Calu3 (cell line): ENCODE results near the gene CYBRD1. TPM values are rescaled to one million over a fixed set of nuclear protein-coding genes. Genes with fewer than 3 reads are reported as not detected.

Experiments
- Bru-seq: library from RNA; stranded (reverse); fragments of 400-500 nt; gene quantifications from one replicate; lab custom pipeline; 2021; lab: Mats Ljungman, UMichigan
- BruChase-seq, 2 experiments: library from RNA; stranded (reverse); fragments of 400-500 nt; gene quantifications; one replicate each; lab custom pipeline; 2021; lab: Mats Ljungman, UMichigan
- BruUV-seq: library from RNA; stranded (reverse); fragments of 400-500 nt; replicated peaks from 2 replicates; lab custom pipeline; 2021; lab: Mats Ljungman, UMichigan
- CTCF ChIA-PET: fragments of 300-600 bp; sonication (Branson Sonifier 250); formaldehyde crosslinking; loops from one replicate; lab custom pipeline; 2022; ENCODE audit warnings: antibody characterized with exemption; lab: Charles Lee
- DNase-seq: peaks from one replicate; pipeline ENCODE4 v3.0.0; 2022
- H3K27ac Mint-ChIP-seq: one replicate; pipeline ENCODE4 v1.8.0; 2022; ENCODE audit warnings: mixed read lengths; ENCODE audit not compliant: unreplicated experiment
- H3K27me3 Mint-ChIP-seq: one replicate; pipeline ENCODE4 v1.8.0; 2022; ENCODE audit warnings: mixed read lengths; ENCODE audit not compliant: unreplicated experiment
- H3K36me3 Mint-ChIP-seq: one replicate; pipeline ENCODE4 v1.8.0; 2022; ENCODE audit warnings: mild to moderate bottlenecking, moderate library complexity, mixed read lengths; ENCODE audit not compliant: insufficient read depth, unreplicated experiment
- H3K4me1 Mint-ChIP-seq: one replicate; pipeline ENCODE4 v1.8.0; 2022; ENCODE audit warnings: mild to moderate bottlenecking, low read depth, mixed read lengths; ENCODE audit not compliant: unreplicated experiment
- H3K4me3 Mint-ChIP-seq: one replicate; pipeline ENCODE4 v1.8.0; 2022; ENCODE audit warnings: mild to moderate bottlenecking, low read depth, moderate library complexity, mixed read lengths; ENCODE audit not compliant: unreplicated experiment
- H3K9me3 Mint-ChIP-seq: one replicate; pipeline ENCODE4 v1.8.0; 2022; ENCODE audit warnings: low read depth, mixed read lengths; ENCODE audit not compliant: unreplicated experiment
- intact Hi-C: fragments of 100-400 bp; cut with micrococcal nuclease; formaldehyde crosslinking; loops from one replicate; pipeline ENCODE4 v1.10.0; 2022; ENCODE audit not compliant: unreplicated experiment
- long read RNA-seq: library from polyadenylated mRNA; stranded (forward); transcript quantifications from one replicate; pipeline ENCODE4 v2.0.0, GENCODE V29; 2022
- total RNA-seq: library from RNA; stranded (reverse); gene quantifications from 2 replicates; pipeline ENCODE4 v1.2.3, GENCODE V29; 2022
- TF ChIP-seq, protein P1 (sequence below): fragments of 200-600 bp; IDR thresholded peaks from one replicate; pipeline ENCODE4 v1.8.0; 2022; ENCODE audit warnings: antibody characterized with exemption; ENCODE audit not compliant: unreplicated experiment

CYBRD1 gene, protein sequence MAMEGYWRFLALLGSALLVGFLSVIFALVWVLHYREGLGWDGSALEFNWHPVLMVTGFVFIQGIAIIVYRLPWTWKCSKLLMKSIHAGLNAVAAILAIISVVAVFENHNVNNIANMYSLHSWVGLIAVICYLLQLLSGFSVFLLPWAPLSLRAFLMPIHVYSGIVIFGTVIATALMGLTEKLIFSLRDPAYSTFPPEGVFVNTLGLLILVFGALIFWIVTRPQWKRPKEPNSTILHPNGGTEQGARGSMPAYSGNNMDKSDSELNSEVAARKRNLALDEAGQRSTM
- 2.3 and 2.6 TPM in 2 replicates for total RNA-seq
- Bru-seq, nascent RNA = percentile 27 among the genes with signal in this experiment
- BruChase-seq, experiment 1, labeled RNA remaining after a 6-hour chase = percentile 29 among the genes with signal in this experiment
- BruChase-seq, experiment 2, labeled RNA remaining after a 2-hour chase = percentile 29 among the genes with signal in this experiment
- long read RNA-seq, full-length matches to known transcripts = 1 of 1 reads
- long read RNA-seq, partial matches to known transcripts = 0 of 1 reads
- long read RNA-seq, other reads (novel, unspliced or antisense) = 0 of 1 reads

DNA sequence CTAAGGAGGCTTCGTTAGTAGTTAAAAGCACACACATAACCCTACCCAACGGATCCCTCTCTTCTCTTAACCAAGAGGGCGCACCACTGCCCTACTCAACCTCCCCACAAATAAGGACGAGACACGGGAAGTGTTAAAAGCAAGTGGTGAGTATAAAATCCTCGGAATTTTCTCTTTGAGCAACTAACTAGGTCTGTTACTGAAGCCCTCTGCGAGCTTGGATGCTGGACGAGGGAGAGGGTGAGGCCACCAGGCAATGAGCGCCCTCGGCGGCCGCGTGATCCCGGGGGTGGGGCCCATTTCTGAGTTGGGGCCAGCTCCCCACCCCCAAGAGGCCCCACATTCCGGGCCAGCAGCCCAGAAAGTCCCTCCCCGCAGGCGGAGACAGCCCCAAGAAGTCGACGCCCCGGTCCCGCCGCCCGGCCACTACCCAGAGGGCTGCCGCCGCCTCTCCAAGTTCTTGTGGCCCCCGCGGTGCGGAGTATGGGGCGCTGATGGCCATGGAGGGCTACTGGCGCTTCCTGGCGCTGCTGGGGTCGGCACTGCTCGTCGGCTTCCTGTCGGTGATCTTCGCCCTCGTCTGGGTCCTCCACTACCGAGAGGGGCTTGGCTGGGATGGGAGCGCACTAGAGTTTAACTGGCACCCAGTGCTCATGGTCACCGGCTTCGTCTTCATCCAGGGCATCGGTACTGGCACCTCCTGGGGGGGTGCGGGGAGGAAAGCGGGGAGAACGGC is at the start of gene CYBRD1:
CYBRD1 (plus strand) TSS at position 423 of the 736 bp plus-strand sequence; CDS start at position 495, 72 bp downstream.
- Mint-ChIP-seq H3K36me3 (peaks cover 22% of the 10 kb centered on the region), H3K9me3 (no peaks in the 10 kb centered on the region), H3K27me3 (peaks cover 81% of the 10 kb centered on the region), H3K4me3 (peak within 1 kb of the TSS; percentile 78), H3K27ac (no peak within 1 kb of the TSS), H3K4me1 (no peaks in the 10 kb centered on the region)
- TF ChIP-seq, protein P1, sequence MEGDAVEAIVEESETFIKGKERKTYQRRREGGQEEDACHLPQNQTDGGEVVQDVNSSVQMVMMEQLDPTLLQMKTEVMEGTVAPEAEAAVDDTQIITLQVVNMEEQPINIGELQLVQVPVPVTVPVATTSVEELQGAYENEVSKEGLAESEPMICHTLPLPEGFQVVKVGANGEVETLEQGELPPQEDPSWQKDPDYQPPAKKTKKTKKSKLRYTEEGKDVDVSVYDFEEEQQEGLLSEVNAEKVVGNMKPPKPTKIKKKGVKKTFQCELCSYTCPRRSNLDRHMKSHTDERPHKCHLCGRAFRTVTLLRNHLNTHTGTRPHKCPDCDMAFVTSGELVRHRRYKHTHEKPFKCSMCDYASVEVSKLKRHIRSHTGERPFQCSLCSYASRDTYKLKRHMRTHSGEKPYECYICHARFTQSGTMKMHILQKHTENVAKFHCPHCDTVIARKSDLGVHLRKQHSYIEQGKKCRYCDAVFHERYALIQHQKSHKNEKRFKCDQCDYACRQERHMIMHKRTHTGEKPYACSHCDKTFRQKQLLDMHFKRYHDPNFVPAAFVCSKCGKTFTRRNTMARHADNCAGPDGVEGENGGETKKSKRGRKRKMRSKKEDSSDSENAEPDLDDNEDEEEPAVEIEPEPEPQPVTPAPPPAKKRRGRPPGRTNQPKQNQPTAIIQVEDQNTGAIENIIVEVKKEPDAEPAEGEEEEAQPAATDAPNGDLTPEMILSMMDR = no peak
- DNase-seq = peak; percentile 30
- no TSS peak for BruUV-seq
- CTCF ChIA-PET = interaction anchor here (0.6 kb wide), 1 partner anchor 519 kb away, joined by 3 read pairs; no protein-coding TSS in a partner anchor
- intact Hi-C loops = no loop called here

DNA sequence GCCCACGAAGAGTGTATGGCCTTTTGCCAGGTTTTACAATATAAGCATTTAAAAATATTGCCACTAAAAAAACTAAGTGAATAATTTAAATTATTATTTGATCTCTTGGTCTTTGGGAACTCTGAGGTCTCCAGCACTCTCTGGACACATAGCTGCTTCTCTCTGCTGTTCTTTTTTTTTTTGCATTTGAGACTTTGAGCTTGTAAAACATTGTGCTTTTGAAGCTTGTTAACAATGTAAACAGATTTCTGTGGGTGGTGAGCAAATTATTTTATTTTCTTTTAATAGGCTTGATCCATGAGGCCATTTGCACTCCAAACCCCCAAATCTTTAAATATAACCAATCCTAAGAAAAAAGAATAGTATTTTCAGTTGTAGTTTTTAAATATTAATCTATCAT is 46.3 kb upstream of the CYBRD1 start:
- no peaks in the 10 kb centered on the region for H3K27me3 Mint-ChIP-seq
- DNase-seq = no peak
- TF ChIP-seq, protein P1 = no peak
- H3K9me3 Mint-ChIP-seq = no peaks in the 10 kb centered on the region
- H3K4me3 Mint-ChIP-seq = no peak overlapping the region
- intact Hi-C loops = no loop called here
- H3K4me1 Mint-ChIP-seq = no peaks in the 10 kb centered on the region
- no peak overlapping the region for H3K27ac Mint-ChIP-seq
- CTCF ChIA-PET = no interaction called here
- no TSS peak for BruUV-seq
- no peaks in the 10 kb centered on the region for H3K36me3 Mint-ChIP-seq

DNA sequence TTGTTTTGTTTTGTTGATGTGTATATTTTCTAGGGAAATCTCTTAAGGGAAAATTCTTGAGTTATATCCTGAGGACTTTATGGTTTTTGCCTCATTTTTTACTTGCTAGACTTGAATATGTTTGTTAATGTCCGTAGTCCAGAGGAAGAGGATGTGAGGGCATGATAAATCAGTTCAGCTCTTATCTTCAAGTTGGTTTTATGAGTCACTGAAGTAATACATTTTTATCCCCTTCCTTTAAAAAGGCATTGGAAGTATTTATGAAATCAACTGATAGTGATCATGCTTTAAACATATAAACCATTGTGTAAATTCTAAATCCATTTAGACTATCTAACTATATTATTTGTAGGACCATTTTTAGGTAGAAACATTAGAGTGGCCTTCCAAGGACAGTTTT is 43.9 kb upstream of the CYBRD1 start:
- no peak overlapping the region for H3K27ac Mint-ChIP-seq
- no peaks in the 10 kb centered on the region for H3K4me1 Mint-ChIP-seq
- TF ChIP-seq, protein P1 = no peak
- no peaks in the 10 kb centered on the region for H3K27me3 Mint-ChIP-seq
- H3K36me3 Mint-ChIP-seq = no peaks in the 10 kb centered on the region
- no TSS peak for BruUV-seq
- CTCF ChIA-PET = no interaction called here
- H3K9me3 Mint-ChIP-seq = no peaks in the 10 kb centered on the region
- no peak overlapping the region for H3K4me3 Mint-ChIP-seq
- no peak for DNase-seq
- intact Hi-C loops = no loop called here

DNA sequence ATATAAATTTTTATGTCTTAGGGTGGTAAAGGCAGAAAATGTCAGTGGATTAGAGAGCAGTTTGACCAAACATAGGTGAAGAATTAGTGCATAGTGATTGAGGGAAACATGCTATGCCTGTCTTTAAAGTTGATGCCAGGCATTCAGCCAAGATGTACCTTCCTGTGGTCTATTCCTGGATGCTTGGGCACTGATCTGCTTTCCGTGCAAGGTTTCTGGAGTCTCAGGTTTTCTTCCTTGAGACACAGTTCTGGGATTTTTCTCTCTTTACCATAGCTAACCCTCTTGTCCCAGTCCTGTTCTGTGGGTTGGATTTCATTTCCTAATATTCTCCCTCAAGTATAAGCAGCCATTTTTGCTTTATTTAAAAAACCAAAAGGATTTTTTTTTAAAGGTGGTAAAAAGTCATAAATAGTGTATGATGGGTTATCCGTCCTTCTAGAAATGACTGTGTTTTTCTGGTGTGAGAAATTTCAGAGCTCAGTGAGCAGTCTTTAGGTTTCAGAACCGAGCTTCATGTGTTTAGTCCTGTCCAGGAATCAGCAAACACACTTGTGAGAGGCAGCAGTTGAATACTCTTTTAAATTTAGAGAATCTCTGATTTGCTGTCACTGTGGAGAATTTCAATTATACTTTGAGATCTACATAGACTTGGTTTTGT is 43.0 kb upstream of the CYBRD1 start:
- no TSS peak for BruUV-seq
- Mint-ChIP-seq H3K9me3 (no peaks in the 10 kb centered on the region), H3K27me3 (no peaks in the 10 kb centered on the region), H3K36me3 (peaks cover 5% of the 10 kb centered on the region), H3K4me1 (no peaks in the 10 kb centered on the region), H3K4me3 (no peak overlapping the region), H3K27ac (no peak overlapping the region)
- CTCF ChIA-PET = no interaction called here
- intact Hi-C loops = no loop called here
- no peak for DNase-seq
- TF ChIP-seq, protein P1 = no peak
